Measurements from ENCODE around the gene PRKG1.

Gene PRKG1

GRCh38 chr10:51950996-51951555 lies 876.8 kb downstream of the PRKG1 start:
- no peak overlapping the region for H2AK5ac ChIP-seq (ENCODE audit: low read length)

GRCh38 chr10:51951601-51952000 lies 877.3 kb downstream of the PRKG1 start:
- no peak overlapping the region for H3K9ac ChIP-seq (ENCODE audit: low read length)
- H3K9me3 ChIP-seq (ENCODE audit: insufficient read depth, low read depth, low read length), result no peaks in the 10 kb centered on the region
- no peak overlapping the region for H3K4me3 ChIP-seq (ENCODE audit: low read depth, low read length)
- no peaks in the 10 kb centered on the region for H3K4me1 ChIP-seq (ENCODE audit: control insufficient read depth in 1 of 2, insufficient read depth in 2 of 2, low read length in 2 of 2)
- no peaks in the 10 kb centered on the region for H3K79me2 ChIP-seq (ENCODE audit: control insufficient read depth, insufficient read depth, low read length, poor library complexity)
- no peak overlapping the region for H4K8ac ChIP-seq (ENCODE audit: low read depth, low read length)
- no peak for DNase-seq
- no peak overlapping the region for H2BK12ac ChIP-seq (ENCODE audit: low read length)
- no peak overlapping the region for H3K4me2 ChIP-seq (ENCODE audit: low read length)
- H4K12ac ChIP-seq (ENCODE audit: low read depth, low read length), result no peak overlapping the region
- no peak overlapping the region for H2AFZ ChIP-seq (ENCODE audit: insufficient read depth, low read length, poor library complexity)
- no peak overlapping the region for H3K23ac ChIP-seq (ENCODE audit: low read length)
- H2BK5ac ChIP-seq (ENCODE audit: low read depth, low read length, poor library complexity), result no peak overlapping the region
- H3K27me3 ChIP-seq (ENCODE audit: insufficient read depth, low read length), result no peaks in the 10 kb centered on the region
- H3K79me1 ChIP-seq (ENCODE audit: low read length), result no peaks in the 10 kb centered on the region
- no CpG with 5 or more reads among the region's 1 CpG for WGBS (ENCODE audit: extremely low coverage, insufficient coverage, insufficient read length)
- no peak overlapping the region for H3K27ac ChIP-seq (ENCODE audit: low read depth, low read length)
- no peak overlapping the region for H2AK5ac ChIP-seq (ENCODE audit: low read length)
- no peak overlapping the region for H2BK120ac ChIP-seq (ENCODE audit: insufficient read depth, low read length, poor library complexity)
- no peaks in the 10 kb centered on the region for H3K36me3 ChIP-seq (ENCODE audit: control insufficient read depth in 1 of 2, insufficient read depth in 2 of 2, low read length in 2 of 2)
- no peak overlapping the region for H3K18ac ChIP-seq (ENCODE audit: low read length)
- no peak overlapping the region for H3K4ac ChIP-seq (ENCODE audit: low read depth, low read length)
- no peak overlapping the region for H4K91ac ChIP-seq (ENCODE audit: low read depth, low read length)
- H3K14ac ChIP-seq (ENCODE audit: low read length), result no peak overlapping the region

More at GRCh38 chr10:51950996-51951555, 876.8 kb downstream of the PRKG1 start:
- no peak overlapping the region for H3K23ac ChIP-seq (ENCODE audit: low read length)
- H2AFZ ChIP-seq (ENCODE audit: insufficient read depth, low read length, poor library complexity), result no peak overlapping the region
- no peaks in the 10 kb centered on the region for H3K79me1 ChIP-seq (ENCODE audit: low read length)
- H4K91ac ChIP-seq (ENCODE audit: low read depth, low read length), result no peak overlapping the region
- no peak overlapping the region for H2BK120ac ChIP-seq (ENCODE audit: insufficient read depth, low read length, poor library complexity)
- H3K4me3 ChIP-seq (ENCODE audit: low read depth, low read length), result no peak overlapping the region
- no peak overlapping the region for H4K12ac ChIP-seq (ENCODE audit: low read depth, low read length)
- no peak overlapping the region for H2BK5ac ChIP-seq (ENCODE audit: low read depth, low read length, poor library complexity)
- no peak overlapping the region for H3K27ac ChIP-seq (ENCODE audit: low read depth, low read length)
- H3K9ac ChIP-seq (ENCODE audit: low read length), result no peak overlapping the region
- no peak overlapping the region for H3K18ac ChIP-seq (ENCODE audit: low read length)
- no peaks in the 10 kb centered on the region for H3K4me1 ChIP-seq (ENCODE audit: control insufficient read depth in 1 of 2, insufficient read depth in 2 of 2, low read length in 2 of 2)
- H3K79me2 ChIP-seq (ENCODE audit: control insufficient read depth, insufficient read depth, low read length, poor library complexity), result no peaks in the 10 kb centered on the region
- no peak overlapping the region for H2BK12ac ChIP-seq (ENCODE audit: low read length)
- no peak for DNase-seq
- no peak overlapping the region for H3K4ac ChIP-seq (ENCODE audit: low read depth, low read length)
- no peak overlapping the region for H4K8ac ChIP-seq (ENCODE audit: low read depth, low read length)
- WGBS (ENCODE audit: extremely low coverage, insufficient coverage, insufficient read length), result no CpG with 5 or more reads among the region's 1 CpG
- H3K36me3 ChIP-seq (ENCODE audit: control insufficient read depth in 1 of 2, insufficient read depth in 2 of 2, low read length in 2 of 2), result no peaks in the 10 kb centered on the region
- H3K27me3 ChIP-seq (ENCODE audit: insufficient read depth, low read length), result no peaks in the 10 kb centered on the region
- H3K4me2 ChIP-seq (ENCODE audit: low read length), result no peak overlapping the region
- no peaks in the 10 kb centered on the region for H3K9me3 ChIP-seq (ENCODE audit: insufficient read depth, low read depth, low read length)
- H3K14ac ChIP-seq (ENCODE audit: low read length), result no peak overlapping the region

GRCh38 chr10:51952056-51952455 lies 877.8 kb downstream of the PRKG1 start:
- Histone ChIP-seq H2AFZ (ENCODE audit: insufficient read depth, low read length, poor library complexity) (no peak overlapping the region), H3K36me3 (ENCODE audit: control insufficient read depth in 1 of 2, insufficient read depth in 2 of 2, low read length in 2 of 2) (no peaks in the 10 kb centered on the region), H3K27me3 (ENCODE audit: insufficient read depth, low read length) (no peaks in the 10 kb centered on the region), H3K4me1 (ENCODE audit: control insufficient read depth in 1 of 2, insufficient read depth in 2 of 2, low read length in 2 of 2) (no peaks in the 10 kb centered on the region), H3K18ac (ENCODE audit: low read length) (no peak overlapping the region), H3K23ac (ENCODE audit: low read length) (no peak overlapping the region), H3K14ac (ENCODE audit: low read length) (no peak overlapping the region), H2AK5ac (ENCODE audit: low read length) (no peak overlapping the region), H4K91ac (ENCODE audit: low read depth, low read length) (no peak overlapping the region), H2BK5ac (ENCODE audit: low read depth, low read length, poor library complexity) (no peak overlapping the region), H4K8ac (ENCODE audit: low read depth, low read length) (no peak overlapping the region), H4K12ac (ENCODE audit: low read depth, low read length) (no peak overlapping the region), H3K9ac (ENCODE audit: low read length) (no peak overlapping the region), H3K4me3 (ENCODE audit: low read depth, low read length) (no peak overlapping the region), H3K79me2 (ENCODE audit: control insufficient read depth, insufficient read depth, low read length, poor library complexity) (no peaks in the 10 kb centered on the region), H3K4ac (ENCODE audit: low read depth, low read length) (no peak overlapping the region), H3K9me3 (ENCODE audit: insufficient read depth, low read depth, low read length) (no peaks in the 10 kb centered on the region), H3K27ac (ENCODE audit: low read depth, low read length) (no peak overlapping the region), H2BK12ac (ENCODE audit: low read length) (no peak overlapping the region), H3K79me1 (ENCODE audit: low read length) (no peaks in the 10 kb centered on the region), H2BK120ac (ENCODE audit: insufficient read depth, low read length, poor library complexity) (no peak overlapping the region), H3K4me2 (ENCODE audit: low read length) (no peak overlapping the region)
- whole genome bisulfite sequencing (ENCODE audit: extremely low coverage, insufficient coverage, insufficient read length), result no CpG with 5 or more reads among the region's 1 CpG
- no peak for DNase-seq

- H2AFZ ChIP-seq (ENCODE audit: insufficient read depth, low read length, poor library complexity), result no peak overlapping the region
- WGBS (ENCODE audit: extremely low coverage, insufficient coverage, insufficient read length), result no CpG with 5 or more reads among the region's 2 CpGs
Observed at GRCh38 chr10:51955696-51956095, 881.4 kb downstream of the PRKG1 start.

More at GRCh38 chr10:51955696-51956095, 881.4 kb downstream of the PRKG1 start:
- Histone ChIP-seq H3K23ac (ENCODE audit: low read length) (no peak overlapping the region), H3K4me1 (ENCODE audit: control insufficient read depth in 1 of 2, insufficient read depth in 2 of 2, low read length in 2 of 2) (no peaks in the 10 kb centered on the region), H3K27ac (ENCODE audit: low read depth, low read length) (no peak overlapping the region), H3K18ac (ENCODE audit: low read length) (no peak overlapping the region), H3K4ac (ENCODE audit: low read depth, low read length) (no peak overlapping the region), H3K9ac (ENCODE audit: low read length) (no peak overlapping the region), H3K36me3 (ENCODE audit: control insufficient read depth in 1 of 2, insufficient read depth in 2 of 2, low read length in 2 of 2) (no peaks in the 10 kb centered on the region), H3K4me2 (ENCODE audit: low read length) (no peak overlapping the region), H3K79me1 (ENCODE audit: low read length) (no peaks in the 10 kb centered on the region), H2BK120ac (ENCODE audit: insufficient read depth, low read length, poor library complexity) (no peak overlapping the region), H2BK12ac (ENCODE audit: low read length) (no peak overlapping the region), H4K8ac (ENCODE audit: low read depth, low read length) (no peak overlapping the region), H3K4me3 (ENCODE audit: low read depth, low read length) (no peak overlapping the region), H3K27me3 (ENCODE audit: insufficient read depth, low read length) (no peaks in the 10 kb centered on the region), H3K14ac (ENCODE audit: low read length) (no peak overlapping the region), H2BK5ac (ENCODE audit: low read depth, low read length, poor library complexity) (no peak overlapping the region), H4K12ac (ENCODE audit: low read depth, low read length) (no peak overlapping the region), H3K9me3 (ENCODE audit: insufficient read depth, low read depth, low read length) (no peaks in the 10 kb centered on the region), H2AK5ac (ENCODE audit: low read length) (no peak overlapping the region), H3K79me2 (ENCODE audit: control insufficient read depth, insufficient read depth, low read length, poor library complexity) (no peaks in the 10 kb centered on the region), H4K91ac (ENCODE audit: low read depth, low read length) (no peak overlapping the region)
- no peak for DNase-seq

Data from trophoblast cell (in vitro differentiated cells and primary cell).